HG03457 (cell line): ENCODE results near the gene PHF21B.
"Not testable (repeated sequence)": the region's sequence is repeated elsewhere in the genome, so short reads cannot be mapped to it uniquely, and the experiment has no call there.

Source experiments
- ATAC-seq: cut with Tn5 transposase; IDR thresholded peaks from one replicate; pipeline ENCODE4 v1.9.1; 2021; ENCODE audit warnings: moderate number of reproducible peaks; ENCODE audit not compliant: unreplicated experiment

PHF21B gene

GRCh38 chr22:45009606-45010531, at the start of gene PHF21B:
Gene PHF21B, minus strand, starts transcription at chr22:45010005. Its CDS starts 456 bp downstream, at chr22:45009549.
- no peak for ATAC-seq

- no peak for ATAC-seq
Observed at GRCh38 chr22:45059296-45059695, 49.5 kb upstream of the PHF21B start.

- ATAC-seq, result no peak
Observed at GRCh38 chr22:45058622-45058912, 48.8 kb upstream of the PHF21B start.

- no peak for ATAC-seq
Observed at GRCh38 chr22:45055936-45056335, 46.1 kb upstream of the PHF21B start.

- ATAC-seq, result no peak
Observed at GRCh38 chr22:45053571-45053970, 43.8 kb upstream of the PHF21B start.

- ATAC-seq, result no peak
Observed at GRCh38 chr22:45053094-45053493, 43.3 kb upstream of the PHF21B start.

GRCh38 chr22:45052665-45053064, 42.9 kb upstream of the PHF21B start:
- not testable (repeated sequence) for ATAC-seq

GRCh38 chr22:45051946-45052345, 42.1 kb upstream of the PHF21B start:
- ATAC-seq, result no peak

GRCh38 chr22:45051419-45051818, 41.6 kb upstream of the PHF21B start:
- ATAC-seq, result no peak

- ATAC-seq, result no peak
Observed at GRCh38 chr22:45047260-45047659, 37.5 kb upstream of the PHF21B start.

- ATAC-seq, result no peak
Observed at GRCh38 chr22:45045208-45045607, 35.4 kb upstream of the PHF21B start.

- ATAC-seq, result no peak
Observed at GRCh38 chr22:45042263-45042662, 32.5 kb upstream of the PHF21B start.

- ATAC-seq, result no peak
Observed at GRCh38 chr22:45039133-45039532, 29.3 kb upstream of the PHF21B start.

- no peak for ATAC-seq
Observed at GRCh38 chr22:45036154-45036553, 26.3 kb upstream of the PHF21B start.

GRCh38 chr22:45034821-45035220, 25.0 kb upstream of the PHF21B start:
- ATAC-seq, result no peak

- ATAC-seq, result no peak
Observed at GRCh38 chr22:45034156-45034555, 24.4 kb upstream of the PHF21B start.

- ATAC-seq, result no peak
Observed at GRCh38 chr22:45033136-45033535, 23.3 kb upstream of the PHF21B start.

- no peak for ATAC-seq
Observed at GRCh38 chr22:45031629-45032403, 22.0 kb upstream of the PHF21B start.

- no peak for ATAC-seq
Observed at GRCh38 chr22:45029501-45029900, 19.7 kb upstream of the PHF21B start.

- ATAC-seq, result no peak
Observed at GRCh38 chr22:45026511-45026910, 16.7 kb upstream of the PHF21B start.

- ATAC-seq, result no peak
Observed at GRCh38 chr22:45023431-45023830, 13.6 kb upstream of the PHF21B start.
